HG03097 (cell line): ENCODE data around the gene NAV3.

Experiments used
- ATAC-seq: cut with Tn5 transposase; IDR thresholded peaks from one replicate; pipeline ENCODE4 v1.9.1; 2021; ENCODE audit not compliant: unreplicated experiment, low FRiP score

NAV3 gene

GRCh38 chr12:77968571-77968970 is 137.9 kb downstream of the NAV3 start:
- no peak for ATAC-seq

GRCh38 chr12:77973579-77973978 is 142.9 kb downstream of the NAV3 start:
- ATAC-seq, result no peak

GRCh38 chr12:77974645-77975044 is 144.0 kb downstream of the NAV3 start:
- no peak for ATAC-seq

GRCh38 chr12:77979597-77980250 is 149.0 kb downstream of the NAV3 start:
- no peak for ATAC-seq

- ATAC-seq, result no peak
These were observed 150.1 kb downstream of the NAV3 start for GRCh38 chr12:77980782-77981181.

- no peak for ATAC-seq
These were observed 153.2 kb downstream of the NAV3 start for GRCh38 chr12:77983859-77984258.

GRCh38 chr12:77992760-77993159 is 162.1 kb downstream of the NAV3 start:
- no peak for ATAC-seq

GRCh38 chr12:77993658-77994057 is 163.0 kb downstream of the NAV3 start:
- no peak for ATAC-seq

- ATAC-seq, result peak; percentile 82
These were observed 164.9 kb downstream of the NAV3 start for GRCh38 chr12:77995436-77996167.

- no peak for ATAC-seq
These were observed 166.0 kb downstream of the NAV3 start for GRCh38 chr12:77996670-77997069.

GRCh38 chr12:77998236-77998786 is 167.6 kb downstream of the NAV3 start:
- ATAC-seq, result no peak

GRCh38 chr12:77999074-77999715 is 168.5 kb downstream of the NAV3 start:
- ATAC-seq, result peak; percentile 81

GRCh38 chr12:78002878-78003277 is 172.2 kb downstream of the NAV3 start:
- no peak for ATAC-seq

- no peak for ATAC-seq
These were observed 173.8 kb downstream of the NAV3 start for GRCh38 chr12:78004249-78005093.

- no peak for ATAC-seq
These were observed 174.4 kb downstream of the NAV3 start for GRCh38 chr12:78005094-78005492.

GRCh38 chr12:78007173-78007572 is 176.5 kb downstream of the NAV3 start:
- no peak for ATAC-seq

- ATAC-seq, result no peak
These were observed 178.3 kb downstream of the NAV3 start for GRCh38 chr12:78009031-78009430.

GRCh38 chr12:78018171-78018910 is 187.6 kb downstream of the NAV3 start:
- ATAC-seq, result no peak

GRCh38 chr12:78018939-78019338 is 188.2 kb downstream of the NAV3 start:
- no peak for ATAC-seq

GRCh38 chr12:78028426-78028825 is 197.7 kb downstream of the NAV3 start:
- no peak for ATAC-seq
